Measurements from ENCODE around the gene RASL11B.
"Not testable (repeated sequence)": the region's sequence is repeated elsewhere in the genome, so short reads cannot be mapped to it uniquely, and the experiment has no call there.

RASL11B gene

GRCh38 chr4:52861879-52862616 is at the start of gene RASL11B:
RASL11B (plus strand) TSS chr4:52862317; CDS start chr4:52862508, 191 bp downstream.
- DNase-seq (ENCODE audit: low spot score): peak; percentile 98

- DNase-seq (ENCODE audit: low spot score): no peak
Observed at GRCh38 chr4:52813546-52813945, 48.6 kb upstream of the RASL11B start.

- DNase-seq (ENCODE audit: low spot score): peak; percentile 65
Observed at GRCh38 chr4:52822583-52822971, 39.5 kb upstream of the RASL11B start.

GRCh38 chr4:52822972-52823701 is 39.0 kb upstream of the RASL11B start:
- DNase-seq (ENCODE audit: low spot score): peak; percentile 44

- DNase-seq (ENCODE audit: low spot score): no peak
Observed at GRCh38 chr4:52823702-52824092, 38.4 kb upstream of the RASL11B start.

GRCh38 chr4:52824270-52824602 is 37.9 kb upstream of the RASL11B start:
- DNase-seq (ENCODE audit: low spot score): no peak

GRCh38 chr4:52824603-52825459 is 37.3 kb upstream of the RASL11B start:
- DNase-seq (ENCODE audit: low spot score): peak; percentile 38

GRCh38 chr4:52825460-52826090 is 36.5 kb upstream of the RASL11B start:
- no peak for DNase-seq (ENCODE audit: low spot score)

- DNase-seq (ENCODE audit: low spot score): peak; percentile 18
Observed at GRCh38 chr4:52833941-52834525, 28.1 kb upstream of the RASL11B start.

GRCh38 chr4:52834641-52835456 is 27.3 kb upstream of the RASL11B start:
- DNase-seq (ENCODE audit: low spot score): not testable (repeated sequence)

- DNase-seq (ENCODE audit: low spot score): no peak
Observed at GRCh38 chr4:52836120-52836519, 26.0 kb upstream of the RASL11B start.

- DNase-seq (ENCODE audit: low spot score): peak; percentile 55
Observed at GRCh38 chr4:52836678-52837077, 25.4 kb upstream of the RASL11B start.

GRCh38 chr4:52837716-52838558 is 24.2 kb upstream of the RASL11B start:
- peak; percentile 81 for DNase-seq (ENCODE audit: low spot score)

- no peak for DNase-seq (ENCODE audit: low spot score)
Observed at GRCh38 chr4:52838729-52839586, 23.2 kb upstream of the RASL11B start.

- no peak for DNase-seq (ENCODE audit: low spot score)
Observed at GRCh38 chr4:52840531-52841370, 21.4 kb upstream of the RASL11B start.

GRCh38 chr4:52841682-52842456 is 20.2 kb upstream of the RASL11B start:
- peak; percentile 44 for DNase-seq (ENCODE audit: low spot score)

- no peak for DNase-seq (ENCODE audit: low spot score)
Observed at GRCh38 chr4:52842792-52843191, 19.3 kb upstream of the RASL11B start.

Measured in AG20443 (cell line).